ENCODE data around the gene ELMO2. TPM values are rescaled to one million over a fixed set of nuclear protein-coding genes. Genes with fewer than 3 reads are reported as not detected.

ELMO2 gene
- total and polyA plus RNA-seq, 9 of the 15 experiments (the other 6 are each of a cell fraction or from before 2014, with no cell fraction given) = 7.5 to 21.5 (median 15.9) TPM

GRCh38 chr20:46341074-46342009, 65.1 kb downstream of the ELMO2 start:
- intact Hi-C loops (cut with micrococcal nuclease) (no loop called here), in situ Hi-C loops (cut with MboI) (no loop called here)
- Histone ChIP-seq H3K4me1 (replicated peaks in 1 of 2; ENCODE audit: control insufficient read depth in 2 of 2, insufficient read depth in 2 of 2, low read length in 2 of 2) (peaks cover 0 to 3% of the 10 kb centered on the region in 2 experiments; a peak in 2 of 5 replicates), H3K9ac (ENCODE audit: insufficient read depth in 1 of 2, low read depth in 2 of 2, low read length in 2 of 2) (no peak overlapping the region), H3K27ac (ENCODE audit: extremely low read depth, low read depth, low read length) (no peak overlapping the region), H4K20me1 (replicated peaks; ENCODE audit: control insufficient read depth, insufficient read depth, low read length) (peaks cover 8% of the 10 kb centered on the region), H3K36me3 (ENCODE audit: control insufficient read depth, insufficient read depth, low read length) (no peaks in the 10 kb centered on the region), H3K9me3 (replicated peaks; ENCODE audit: control insufficient read depth, insufficient read depth, low read depth, low read length) (no peaks in the 10 kb centered on the region), H3K4me3 (no peak overlapping the region), H3K27me3 (ENCODE audit: control insufficient read depth in 2 of 2, insufficient read depth in 2 of 2, low read length in 2 of 2) (peaks cover 29 to 61% of the 10 kb centered on the region in 2 experiments; a peak in 4 of 5 replicates), H3K4me2 (ENCODE audit: insufficient read depth, low read length) (no peak overlapping the region), H2AFZ (ENCODE audit: low read depth, low read length) (no peak overlapping the region), H3K9me1 (ENCODE audit: control insufficient read depth, insufficient read depth, low read length) (no peaks in the 10 kb centered on the region), H3K79me2 (ENCODE audit: control insufficient read depth, insufficient read depth, low read length) (no peaks in the 10 kb centered on the region)
- no peak for DNase-seq (ENCODE audit: extremely low read depth in 1 of 4, low spot score in 3 of 4)
- WGBS (ENCODE audit: insufficient coverage, low coverage, missing lambda C conversion rate) = 8% methylated on average over 20 of the region's 24 CpGs
- BruUV-seq (replicated peaks) = no TSS peak
- ChIA-PET CTCF (ENCODE audit: low intra/inter-chr PET ratio) (no interaction called here), POLR2A (interaction anchor here (0.6 to 1.4 kb wide), 3 partner anchors 17 to 161 kb away, joined by 3 read pairs; no protein-coding TSS in a partner anchor)
- FAIRE-seq = no peak
- no peak for ATAC-seq
- TF ChIP-seq POLR2G (IDR thresholded peaks at IDR 0.05; ENCODE audit: low read depth, low read length) = 0 out of 2 replicates have a peak, but pooled peaks have one; percentile 12
- TF ChIP-seq RFX1 (IDR thresholded peaks at IDR 0.05) = peak; percentile 54
- no peak for TF ChIP-seq ZSCAN32 (CRISPR knock-in tag; IDR thresholded peaks at IDR 0.05)

- H3K27me3 ChIP-seq (ENCODE audit: control insufficient read depth in 2 of 2, insufficient read depth in 2 of 2, low read length in 2 of 2) = peaks cover 33 to 74% of the 10 kb centered on the region in 2 experiments; a peak in 4 of 5 replicates
- WGBS (ENCODE audit: insufficient coverage, low coverage, missing lambda C conversion rate) = 4% methylated on average over 7 of the region's 7 CpGs
- no peak overlapping the region for H2AFZ ChIP-seq (ENCODE audit: low read depth, low read length)
- peaks cover 8% of the 10 kb centered on the region for H4K20me1 ChIP-seq (replicated peaks; ENCODE audit: control insufficient read depth, insufficient read depth, low read length)
- in situ Hi-C loops (cut with MboI) = no loop called here
- no peak overlapping the region for H3K27ac ChIP-seq (ENCODE audit: extremely low read depth, low read depth, low read length)
- BruUV-seq (replicated peaks) = no TSS peak
- H3K4me3 ChIP-seq = no peak overlapping the region
- H3K4me2 ChIP-seq (ENCODE audit: insufficient read depth, low read length) = no peak overlapping the region
- intact Hi-C loops (cut with micrococcal nuclease) = no loop called here
- H3K36me3 ChIP-seq (ENCODE audit: control insufficient read depth, insufficient read depth, low read length) = no peaks in the 10 kb centered on the region
- H3K9ac ChIP-seq (ENCODE audit: insufficient read depth in 1 of 2, low read depth in 2 of 2, low read length in 2 of 2) = no peak overlapping the region
- H3K9me1 ChIP-seq (ENCODE audit: control insufficient read depth, insufficient read depth, low read length) = no peaks in the 10 kb centered on the region
- H3K4me1 ChIP-seq (replicated peaks in 1 of 2; ENCODE audit: control insufficient read depth in 2 of 2, insufficient read depth in 2 of 2, low read length in 2 of 2) = peaks cover 0 to 6% of the 10 kb centered on the region in 2 experiments; a peak in 3 of 5 replicates
- ATAC-seq (no peak), DNase-seq (ENCODE audit: extremely low read depth in 1 of 4, low spot score in 3 of 4) (no peak), FAIRE-seq (no peak)
- ChIA-PET CTCF (ENCODE audit: low intra/inter-chr PET ratio) (interaction anchor here (0.5 to 1.1 kb wide), 2 partner anchors 29 to 546 kb away, joined by 3 read pairs; no protein-coding TSS in a partner anchor), POLR2A (interaction anchor here (0.6 to 1.0 kb wide), 2 partner anchors 24 to 38 kb away, joined by 3 read pairs; no protein-coding TSS in a partner anchor)
- H3K9me3 ChIP-seq (replicated peaks; ENCODE audit: control insufficient read depth, insufficient read depth, low read depth, low read length) = no peaks in the 10 kb centered on the region
- no peaks in the 10 kb centered on the region for H3K79me2 ChIP-seq (ENCODE audit: control insufficient read depth, insufficient read depth, low read length)
- TF ChIP-seq KDM5B (IDR thresholded peaks at IDR 0.05; ENCODE audit: insufficient replicate concordance, low read depth, low read length) (no peak), ERF (CRISPR knock-in tag; IDR thresholded peaks at IDR 0.05) (no peak), POLR2H (tag; IDR thresholded peaks at IDR 0.05; ENCODE audit: low read depth) (no peak), HNRNPH1 (optimal IDR thresholded peaks at IDR 0.05; ENCODE audit: low read depth, low read length) (no peak), ZC3H8 (IDR thresholded peaks at IDR 0.05) (no peak), ELF2 (CRISPR knock-in tag; IDR thresholded peaks at IDR 0.05) (no peak), ZNF134 (CRISPR knock-in tag; conservative IDR thresholded peaks at IDR 0.05) (no peak), BCL6 (CRISPR knock-in tag; IDR thresholded peaks at IDR 0.05) (no peak), PBX2 (CRISPR knock-in tag; IDR thresholded peaks at IDR 0.05; ENCODE audit: low read depth) (no peak), PBX2 (tag; conservative IDR thresholded peaks at IDR 0.05; ENCODE audit: low read depth) (no peak)
These were observed 67.4 kb downstream of the ELMO2 start for GRCh38 chr20:46339037-46339436.
